Adipocyte (in vitro differentiated cells): Measurements from ENCODE around the gene CADPS2.

Experiments used
- DNase-seq: peaks from one replicate; pipeline ENCODE4 v3.0.0-alpha.2; 2015; ENCODE audit warnings: low read depth
- H3K27me3 ChIP-seq: replicated peaks from 2 replicates; pipeline ENCODE4 v1.7.0; 2013; ENCODE audit warnings: mild to moderate bottlenecking, low read length, moderate library complexity; ENCODE audit not compliant: control insufficient read depth, insufficient read depth
- H3K36me3 ChIP-seq: 2 replicates; pipeline ENCODE4 v1.7.0; 2013; ENCODE audit warnings: low read length, mild to moderate bottlenecking, moderate library complexity; ENCODE audit not compliant: control insufficient read depth, insufficient read depth, severe bottlenecking
- H3K4me1 ChIP-seq: 2 replicates; pipeline ENCODE4 v1.7.0; 2013; ENCODE audit warnings: mild to moderate bottlenecking, low read length, moderate library complexity; ENCODE audit not compliant: control insufficient read depth, insufficient read depth
- H3K4me3 ChIP-seq: 2 replicates; pipeline ENCODE4 v1.7.0; 2013; ENCODE audit warnings: mild to moderate bottlenecking, low read length, moderate library complexity
- H3K9ac ChIP-seq: 2 replicates; pipeline ENCODE4 v1.7.0; 2013; ENCODE audit warnings: mild to moderate bottlenecking, low read length, moderate library complexity
- H3K9me3 ChIP-seq: 2 replicates; pipeline ENCODE4 v1.7.0; 2013; ENCODE audit warnings: mild to moderate bottlenecking, low read length, moderate library complexity; ENCODE audit not compliant: control insufficient read depth

The CADPS2 gene

DNA sequence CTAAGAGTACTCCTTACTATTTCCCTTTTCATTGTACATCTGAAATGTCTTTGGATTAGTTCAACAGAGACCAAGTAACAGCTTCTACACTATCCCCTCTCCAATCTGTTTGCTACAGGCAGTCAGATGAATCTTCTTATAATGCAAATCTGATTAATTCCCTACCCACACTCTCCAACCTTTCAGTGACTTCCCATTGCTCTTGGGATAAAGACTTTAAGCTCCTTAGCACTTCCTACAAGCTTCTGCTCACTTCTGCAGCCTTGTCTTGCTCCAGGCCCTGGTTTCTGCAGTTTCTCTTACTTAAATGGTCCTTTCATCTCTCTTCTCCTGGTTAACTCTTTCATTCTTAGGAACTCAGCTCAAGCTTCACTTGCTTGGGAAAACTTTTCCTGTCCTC is 516.5 kb downstream of the CADPS2 start:
- no peaks in the 10 kb centered on the region for H3K27me3 ChIP-seq

GRCh38 chr7:122364761-122365280 is 521.4 kb downstream of the CADPS2 start:
- no peak overlapping the region for H3K4me3 ChIP-seq
- no peak for DNase-seq
- no peaks in the 10 kb centered on the region for H3K4me1 ChIP-seq
- H3K27me3 ChIP-seq = no peaks in the 10 kb centered on the region
- no peaks in the 10 kb centered on the region for H3K36me3 ChIP-seq
- H3K9me3 ChIP-seq = no peaks in the 10 kb centered on the region
- no peak overlapping the region for H3K9ac ChIP-seq

More for the DNA sequence above, 516.5 kb downstream of the CADPS2 start:
- Histone ChIP-seq H3K9ac (no peak overlapping the region), H3K9me3 (no peaks in the 10 kb centered on the region), H3K4me1 (no peaks in the 10 kb centered on the region), H3K36me3 (no peaks in the 10 kb centered on the region), H3K4me3 (no peak overlapping the region)
- DNase-seq = no peak

GRCh38 chr7:122363144-122363543 is 523.1 kb downstream of the CADPS2 start:
- Histone ChIP-seq H3K36me3 (no peaks in the 10 kb centered on the region), H3K4me3 (no peak overlapping the region), H3K9me3 (no peaks in the 10 kb centered on the region), H3K27me3 (no peaks in the 10 kb centered on the region), H3K4me1 (no peaks in the 10 kb centered on the region), H3K9ac (no peak overlapping the region)
- DNase-seq = no peak

GRCh38 chr7:122362473-122362872 is 523.8 kb downstream of the CADPS2 start:
- no peaks in the 10 kb centered on the region for H3K36me3 ChIP-seq
- H3K4me1 ChIP-seq = no peaks in the 10 kb centered on the region
- H3K9me3 ChIP-seq = no peaks in the 10 kb centered on the region
- no peaks in the 10 kb centered on the region for H3K27me3 ChIP-seq
- H3K4me3 ChIP-seq = no peak overlapping the region
- H3K9ac ChIP-seq = no peak overlapping the region
- DNase-seq = no peak

- H3K9me3 ChIP-seq = no peaks in the 10 kb centered on the region
- no peak overlapping the region for H3K4me3 ChIP-seq
- H3K4me1 ChIP-seq = no peaks in the 10 kb centered on the region
- H3K9ac ChIP-seq = no peak overlapping the region
- no peak for DNase-seq
- H3K36me3 ChIP-seq = no peaks in the 10 kb centered on the region
- H3K27me3 ChIP-seq = no peaks in the 10 kb centered on the region
Observed at GRCh38 chr7:122354656-122355055, 531.6 kb downstream of the CADPS2 start.

- DNase-seq = no peak
- Histone ChIP-seq H3K4me3 (no peak overlapping the region), H3K36me3 (no peaks in the 10 kb centered on the region), H3K9ac (no peak overlapping the region), H3K9me3 (no peaks in the 10 kb centered on the region), H3K27me3 (no peaks in the 10 kb centered on the region), H3K4me1 (no peaks in the 10 kb centered on the region)
Observed at GRCh38 chr7:122352454-122352853, 533.8 kb downstream of the CADPS2 start.

- H3K4me3 ChIP-seq = no peak overlapping the region
- H3K4me1 ChIP-seq = no peaks in the 10 kb centered on the region
- no peak overlapping the region for H3K9ac ChIP-seq
- H3K27me3 ChIP-seq = no peaks in the 10 kb centered on the region
- H3K9me3 ChIP-seq = no peaks in the 10 kb centered on the region
- no peak for DNase-seq
- no peaks in the 10 kb centered on the region for H3K36me3 ChIP-seq
Observed at GRCh38 chr7:122350701-122351100, 535.6 kb downstream of the CADPS2 start.

- H3K4me1 ChIP-seq = no peaks in the 10 kb centered on the region
- no peak overlapping the region for H3K9ac ChIP-seq
- H3K4me3 ChIP-seq = no peak overlapping the region
- no peak for DNase-seq
- H3K9me3 ChIP-seq = no peaks in the 10 kb centered on the region
- H3K27me3 ChIP-seq = no peaks in the 10 kb centered on the region
- no peaks in the 10 kb centered on the region for H3K36me3 ChIP-seq
Observed at GRCh38 chr7:122344303-122344620, 542.0 kb downstream of the CADPS2 start.

- Histone ChIP-seq H3K4me1 (peaks cover 2% of the 10 kb centered on the region), H3K4me3 (no peak overlapping the region), H3K9ac (no peak overlapping the region), H3K9me3 (no peaks in the 10 kb centered on the region), H3K36me3 (no peaks in the 10 kb centered on the region), H3K27me3 (no peaks in the 10 kb centered on the region)
- no peak for DNase-seq
Observed at GRCh38 chr7:122343601-122344302, 542.5 kb downstream of the CADPS2 start.

DNA sequence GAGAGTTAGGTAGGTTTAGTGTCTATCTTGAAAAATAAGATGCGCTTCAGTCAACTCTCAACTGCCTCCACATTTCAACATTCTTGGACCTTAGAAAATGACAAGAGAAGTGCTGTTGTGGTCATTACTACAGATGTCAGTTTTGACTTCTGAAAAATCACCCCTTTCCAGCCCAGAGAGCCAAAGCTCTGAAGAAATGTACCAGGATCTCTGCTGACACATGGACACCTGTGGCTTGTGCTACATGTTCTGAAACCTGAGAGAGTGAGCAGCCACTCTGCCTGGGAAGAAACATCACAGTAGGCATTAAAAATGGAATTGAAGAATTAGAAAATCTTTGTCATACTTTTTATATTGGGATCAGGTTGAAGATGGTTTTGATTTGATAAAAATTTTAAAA is 545.8 kb downstream of the CADPS2 start:
- no peak for DNase-seq
- Histone ChIP-seq H3K4me3 (no peak overlapping the region), H3K27me3 (no peaks in the 10 kb centered on the region), H3K36me3 (no peaks in the 10 kb centered on the region), H3K9ac (no peak overlapping the region), H3K9me3 (no peaks in the 10 kb centered on the region), H3K4me1 (peaks cover 3% of the 10 kb centered on the region)

GRCh38 chr7:122339145-122339904 is 546.9 kb downstream of the CADPS2 start:
- Histone ChIP-seq H3K27me3 (no peaks in the 10 kb centered on the region), H3K4me3 (no peak overlapping the region), H3K9me3 (no peaks in the 10 kb centered on the region), H3K36me3 (no peaks in the 10 kb centered on the region), H3K9ac (no peak overlapping the region), H3K4me1 (peaks cover 3% of the 10 kb centered on the region)
- no peak for DNase-seq
